Effector memory CD4-positive, alpha-beta T cell (primary cell): ENCODE data around the gene HOXA11.

Experiments
- DNase-seq, 3 donors: peaks; one replicate each; pipeline ENCODE4 v3.0.0-alpha.2; 2020
- H3K27ac ChIP-seq: 2 replicates; pipeline ENCODE4 v1.7.0; 2013; ENCODE audit warnings: mild to moderate bottlenecking, low read length, moderate library complexity; ENCODE audit not compliant: insufficient read depth, poor library complexity, severe bottlenecking
- H3K27me3 ChIP-seq: replicated peaks from 2 replicates; pipeline ENCODE4 v1.7.0; 2013; ENCODE audit warnings: mild to moderate bottlenecking, low read length; ENCODE audit not compliant: insufficient read depth, control insufficient read depth, poor library complexity, severe bottlenecking
- H3K36me3 ChIP-seq: 2 replicates; pipeline ENCODE4 v1.7.0; 2013; ENCODE audit warnings: mild to moderate bottlenecking, low read length, moderate library complexity; ENCODE audit not compliant: control insufficient read depth, insufficient read depth
- H3K4me1 ChIP-seq: 2 replicates; pipeline ENCODE4 v1.7.0; 2013; ENCODE audit warnings: low read length, mild to moderate bottlenecking; ENCODE audit not compliant: control insufficient read depth, insufficient read depth, poor library complexity, severe bottlenecking
- H3K4me3 ChIP-seq: 2 replicates; pipeline ENCODE4 v1.7.0; 2013; ENCODE audit warnings: low read length, low read depth, mild to moderate bottlenecking; ENCODE audit not compliant: insufficient read depth, poor library complexity, severe bottlenecking
- H3K9me3 ChIP-seq: 2 replicates; pipeline ENCODE4 v1.7.0; 2013; ENCODE audit warnings: mild to moderate bottlenecking, low read length, moderate library complexity; ENCODE audit not compliant: control insufficient read depth

The HOXA11 gene

DNA sequence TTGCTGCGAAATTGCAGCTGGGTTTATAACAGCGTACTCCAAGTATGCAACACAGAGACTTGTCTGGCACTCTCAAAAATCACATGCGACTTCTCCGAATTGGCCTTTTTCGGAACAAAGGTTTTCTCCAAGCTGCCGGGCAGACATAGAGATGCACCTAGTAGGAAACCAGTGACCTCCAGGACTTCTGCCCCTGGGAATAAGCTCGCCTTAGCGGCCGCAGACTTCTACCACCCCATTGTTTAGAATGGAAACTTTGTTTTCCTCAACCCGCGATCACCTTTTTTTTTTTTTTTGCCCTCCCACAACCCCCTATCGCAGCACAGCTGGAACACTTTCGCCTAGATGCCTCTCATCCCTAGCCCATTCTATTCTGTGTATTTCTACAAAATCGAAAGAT is 6.0 kb downstream of the HOXA11 start:
- no peak for DNase-seq
- Histone ChIP-seq H3K36me3 (no peaks in the 10 kb centered on the region), H3K27me3 (peaks cover 64% of the 10 kb centered on the region), H3K27ac (no peak overlapping the region), H3K4me1 (peaks cover 22% of the 10 kb centered on the region), H3K9me3 (no peaks in the 10 kb centered on the region), H3K4me3 (no peak overlapping the region)

DNA sequence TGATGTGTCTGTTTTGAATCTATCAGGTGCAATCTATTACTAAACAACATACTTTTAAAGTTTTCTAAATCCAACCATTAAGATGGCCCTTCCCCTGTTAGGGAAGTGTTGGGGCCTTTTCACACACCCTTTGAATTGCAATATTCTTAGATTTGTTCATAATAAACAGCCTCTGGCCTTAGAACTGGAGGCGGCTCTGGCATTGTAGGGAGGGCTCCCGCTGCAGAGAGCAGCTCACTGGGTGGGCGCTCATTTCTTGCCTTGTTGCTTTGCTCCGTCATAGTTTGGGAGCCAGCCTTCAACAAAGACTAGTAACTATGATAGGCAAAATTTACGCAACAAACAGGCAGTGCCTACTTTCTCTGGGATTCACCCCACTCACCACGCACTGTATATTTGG is 6.7 kb downstream of the HOXA11 start:
- no peaks in the 10 kb centered on the region for H3K36me3 ChIP-seq
- peaks cover 22% of the 10 kb centered on the region for H3K4me1 ChIP-seq
- H3K27me3 ChIP-seq: peaks cover 64% of the 10 kb centered on the region
- no peak for DNase-seq
- H3K27ac ChIP-seq: no peak overlapping the region
- H3K4me3 ChIP-seq: no peak overlapping the region
- no peaks in the 10 kb centered on the region for H3K9me3 ChIP-seq

DNA sequence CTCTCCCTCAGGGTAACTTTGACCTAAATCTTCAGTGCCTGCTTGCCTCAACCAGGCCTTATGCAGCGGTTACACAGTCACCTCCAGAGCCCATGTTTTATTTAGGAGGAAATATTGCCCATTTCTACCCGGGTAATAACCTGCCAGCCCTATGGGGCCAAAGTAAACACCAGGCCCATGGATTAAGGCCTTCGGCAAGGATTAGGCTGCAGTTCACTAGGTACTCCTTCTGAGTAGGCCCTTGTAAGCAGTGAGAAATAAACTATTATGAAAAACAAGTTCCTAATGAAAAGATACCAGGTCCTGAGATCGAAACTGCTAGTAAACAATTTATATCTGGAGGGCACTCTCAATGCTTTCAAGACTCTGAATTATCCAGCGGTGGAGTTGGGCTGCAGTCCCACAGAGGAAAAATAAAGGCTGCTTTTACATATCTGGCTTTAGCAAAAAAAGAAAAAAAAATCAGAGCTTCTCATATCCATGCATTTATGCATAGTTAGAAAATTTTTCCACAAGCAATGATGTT is 7.2 kb downstream of the HOXA11 start:
- no peak overlapping the region for H3K4me3 ChIP-seq
- peaks cover 25% of the 10 kb centered on the region for H3K4me1 ChIP-seq
- no peaks in the 10 kb centered on the region for H3K36me3 ChIP-seq
- no peak overlapping the region for H3K27ac ChIP-seq
- no peaks in the 10 kb centered on the region for H3K9me3 ChIP-seq
- H3K27me3 ChIP-seq: peaks cover 64% of the 10 kb centered on the region
- DNase-seq: no peak

DNA sequence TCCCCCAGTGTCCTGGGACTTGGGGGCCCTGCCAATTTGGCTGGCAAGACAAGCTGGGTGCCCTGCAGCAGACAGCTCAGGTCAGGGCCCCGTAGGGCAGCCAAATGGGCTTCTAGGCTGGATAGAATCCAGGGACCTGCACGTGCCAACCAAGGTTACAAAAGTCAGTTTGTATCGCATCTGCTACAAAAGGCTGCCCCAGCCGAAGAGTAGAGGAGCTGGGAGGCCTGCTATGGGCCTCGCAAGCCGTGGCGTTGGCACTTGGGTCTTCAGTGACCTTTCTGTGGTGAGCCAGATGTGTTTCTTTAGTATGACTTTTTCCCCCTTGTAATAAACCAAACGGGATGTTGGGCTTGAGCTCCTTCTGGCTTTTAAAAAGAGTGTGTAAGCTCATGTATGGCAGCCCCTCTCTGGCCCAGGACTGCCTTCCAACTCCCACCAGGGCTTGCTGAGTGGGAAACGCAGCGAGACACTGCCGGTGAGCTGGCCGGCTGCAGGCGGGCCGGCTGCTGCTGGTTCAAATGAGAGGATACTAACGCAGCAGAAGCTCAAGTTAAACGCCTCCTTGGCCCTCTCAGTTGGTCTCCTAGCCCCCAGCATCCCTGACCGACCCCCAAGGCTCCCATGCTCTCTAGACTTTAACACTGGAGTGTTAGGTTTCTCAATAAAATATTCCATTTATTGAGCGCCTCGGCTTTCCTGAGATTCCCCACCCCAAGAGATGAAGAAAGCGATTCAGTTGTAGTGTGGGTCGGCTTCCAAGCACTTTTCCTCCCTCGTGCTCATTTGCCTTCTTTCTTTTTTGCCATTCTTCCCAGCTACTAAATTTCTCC is 7.9 kb downstream of the HOXA11 start:
- H3K4me3 ChIP-seq: no peak overlapping the region
- no peaks in the 10 kb centered on the region for H3K9me3 ChIP-seq
- no peak for DNase-seq
- no peak overlapping the region for H3K27ac ChIP-seq
- peaks cover 31% of the 10 kb centered on the region for H3K4me1 ChIP-seq
- H3K27me3 ChIP-seq: peaks cover 65% of the 10 kb centered on the region
- no peaks in the 10 kb centered on the region for H3K36me3 ChIP-seq

DNA sequence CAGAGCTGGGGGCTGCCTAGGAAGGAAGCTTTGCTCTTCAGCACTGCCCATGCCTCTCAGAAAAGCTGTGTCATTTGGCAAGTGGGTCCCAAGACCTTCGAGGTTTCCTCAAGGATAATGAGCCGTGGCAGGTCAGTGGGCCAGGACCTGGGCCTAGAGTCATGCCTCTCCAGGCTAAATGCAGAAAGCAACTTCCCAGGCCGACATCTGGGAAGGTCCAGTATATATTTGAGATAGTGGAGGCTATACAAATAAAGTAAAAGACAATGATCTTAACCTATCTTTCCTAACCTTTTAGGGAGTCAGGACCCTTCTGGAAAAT is 8.5 kb downstream of the HOXA11 start:
- H3K27me3 ChIP-seq: peaks cover 72% of the 10 kb centered on the region
- H3K9me3 ChIP-seq: no peaks in the 10 kb centered on the region
- H3K4me3 ChIP-seq: no peak overlapping the region
- peaks cover 31% of the 10 kb centered on the region for H3K4me1 ChIP-seq
- H3K36me3 ChIP-seq: no peaks in the 10 kb centered on the region
- no peak for DNase-seq
- no peak overlapping the region for H3K27ac ChIP-seq

DNA sequence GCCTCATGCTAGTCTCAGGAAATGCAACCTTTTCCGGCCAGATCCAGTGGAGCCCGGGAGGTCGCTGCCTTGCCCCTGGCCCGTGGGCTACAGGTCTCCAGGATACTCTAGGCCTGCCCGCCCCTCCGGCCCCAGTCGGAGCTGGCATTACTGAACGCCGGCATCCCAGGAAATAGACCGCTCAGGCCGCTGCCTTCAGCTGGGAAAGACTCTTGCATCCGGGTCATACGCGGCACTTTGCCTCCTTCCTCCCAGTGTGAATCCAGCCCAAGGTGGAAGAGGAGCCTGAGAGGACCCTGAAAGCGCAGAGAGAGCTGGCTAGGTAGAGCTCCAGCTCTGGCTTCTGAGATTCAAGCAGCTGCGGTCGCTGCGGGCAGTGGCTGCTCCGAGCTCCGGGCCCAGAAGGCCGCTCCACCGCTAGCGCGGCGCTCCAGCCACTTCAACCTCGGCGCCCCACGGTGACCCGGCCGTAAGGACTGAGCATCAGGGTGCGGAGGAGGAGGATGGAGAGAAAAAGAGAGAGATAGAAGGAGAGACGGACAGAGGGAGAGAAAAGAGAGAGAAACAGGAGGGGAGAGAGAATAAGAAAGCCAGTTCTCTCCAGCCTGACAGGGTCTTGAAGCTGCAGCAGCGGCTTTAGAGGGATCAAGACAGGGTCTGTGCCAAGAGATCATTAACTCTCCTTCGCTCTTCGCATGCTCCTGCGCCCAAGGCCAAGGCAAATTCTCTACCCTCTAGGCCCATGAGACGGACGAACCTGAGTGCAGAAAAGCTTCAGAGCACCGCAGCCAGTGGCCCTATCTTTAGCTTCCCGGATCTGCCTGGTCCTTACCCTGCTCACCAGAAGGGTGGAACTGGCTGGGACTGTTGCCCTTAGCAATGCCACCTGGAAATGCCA is 9.2 kb downstream of the HOXA11 start:
- no peak for DNase-seq
- Histone ChIP-seq H3K27ac (no peak overlapping the region), H3K27me3 (peaks cover 77% of the 10 kb centered on the region), H3K4me3 (no peak overlapping the region), H3K4me1 (peaks cover 31% of the 10 kb centered on the region), H3K36me3 (no peaks in the 10 kb centered on the region), H3K9me3 (no peaks in the 10 kb centered on the region)

DNA sequence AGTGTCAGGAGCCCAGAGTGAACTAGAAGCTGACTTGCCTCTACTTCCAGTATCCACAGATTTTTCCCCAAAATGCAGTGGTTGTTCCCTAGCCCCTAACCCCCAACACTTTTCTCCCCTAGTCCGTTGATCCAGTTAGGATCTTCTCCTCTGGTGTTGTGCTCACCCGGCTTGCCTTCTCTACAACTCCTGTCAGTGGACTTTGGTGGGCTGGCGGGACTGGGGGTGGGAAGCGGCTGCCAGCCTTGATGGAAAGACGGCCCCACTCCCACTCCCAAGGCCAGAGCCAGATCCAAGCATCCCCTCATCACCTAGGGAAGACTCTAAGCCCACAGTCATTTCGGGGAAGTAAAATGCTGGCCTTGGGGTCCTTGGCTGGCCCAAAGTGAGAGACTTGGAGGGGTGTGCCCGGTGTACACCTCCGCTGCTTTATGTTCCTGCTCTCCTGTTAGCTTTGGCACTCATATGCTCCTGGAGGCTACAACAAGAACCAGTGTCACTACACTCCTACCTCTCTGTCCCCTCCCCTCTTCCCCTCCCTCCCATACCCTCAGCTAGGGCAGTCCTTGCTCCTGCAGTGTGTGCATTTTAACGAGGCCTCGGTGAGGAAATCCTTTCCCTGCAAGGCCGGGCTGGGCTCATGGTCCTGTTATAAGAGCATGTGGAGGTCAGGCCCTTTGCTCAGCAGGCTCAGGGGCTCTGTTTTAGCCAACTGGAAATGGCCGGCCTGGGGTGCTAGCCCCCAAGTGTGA is 10.0 kb downstream of the HOXA11 start:
- no peak overlapping the region for H3K27ac ChIP-seq
- peaks cover 32% of the 10 kb centered on the region for H3K4me1 ChIP-seq
- DNase-seq: no peak
- H3K36me3 ChIP-seq: no peaks in the 10 kb centered on the region
- H3K9me3 ChIP-seq: no peaks in the 10 kb centered on the region
- H3K4me3 ChIP-seq: no peak overlapping the region
- H3K27me3 ChIP-seq: peaks cover 77% of the 10 kb centered on the region

DNA sequence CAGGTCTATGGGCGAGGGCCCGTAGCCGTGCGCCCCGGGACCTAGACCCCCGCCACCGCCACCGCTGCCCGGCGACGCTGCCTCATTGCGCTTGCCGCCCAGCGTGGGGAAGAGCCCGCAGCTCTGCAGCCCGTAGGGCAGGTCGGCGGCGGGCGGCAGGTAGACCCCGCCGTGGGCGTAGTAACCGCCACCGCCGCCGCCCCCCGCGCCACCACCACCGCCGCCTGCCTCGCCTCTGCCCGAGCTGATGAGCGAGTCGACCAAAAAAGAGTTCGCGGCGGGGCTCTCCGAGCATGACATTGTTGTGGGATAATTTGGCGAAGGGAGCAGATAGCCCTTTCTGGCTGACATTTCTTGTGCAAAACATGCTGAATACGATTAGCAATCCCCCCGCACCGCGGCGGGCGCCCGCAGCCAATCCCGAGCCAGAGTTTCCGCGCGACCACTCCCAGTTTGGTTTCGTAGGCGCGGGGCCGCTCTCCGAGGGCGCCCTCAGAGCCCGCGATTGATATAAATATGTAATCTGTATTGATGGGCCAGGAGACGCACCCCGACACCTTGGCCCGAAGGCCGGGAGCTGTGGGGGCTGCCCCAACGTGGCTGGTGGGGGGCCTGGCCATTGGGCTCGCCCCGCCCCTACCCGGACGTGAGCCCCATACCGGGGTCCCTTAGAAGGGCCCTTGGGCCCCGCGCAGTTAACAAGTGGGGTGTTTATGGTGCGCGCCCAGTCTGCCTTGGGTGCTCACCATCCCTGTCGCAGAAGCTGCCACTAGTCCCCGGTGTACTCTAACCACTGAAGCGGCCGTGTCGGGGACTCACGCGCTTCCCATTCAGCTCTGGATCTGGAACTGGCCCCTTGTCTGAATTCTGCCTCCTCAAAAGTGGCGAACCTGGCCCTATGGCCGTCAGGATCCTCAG is 10.8 kb downstream of the HOXA11 start, which contains the start of gene HOXA10:
HOXA10 (minus strand) TSS at position 365 of the 918 bp plus-strand sequence; CDS start at position 351, 14 bp downstream.
- H3K9me3 ChIP-seq: no peaks in the 10 kb centered on the region
- H3K4me3 ChIP-seq: peak within 1 kb of the TSS; percentile 40
- no peak within 1 kb of the TSS for H3K27ac ChIP-seq
- DNase-seq: no peak
- H3K27me3 ChIP-seq: peaks cover 77% of the 10 kb centered on the region
- no peaks in the 10 kb centered on the region for H3K36me3 ChIP-seq
- peaks cover 35% of the 10 kb centered on the region for H3K4me1 ChIP-seq

DNA sequence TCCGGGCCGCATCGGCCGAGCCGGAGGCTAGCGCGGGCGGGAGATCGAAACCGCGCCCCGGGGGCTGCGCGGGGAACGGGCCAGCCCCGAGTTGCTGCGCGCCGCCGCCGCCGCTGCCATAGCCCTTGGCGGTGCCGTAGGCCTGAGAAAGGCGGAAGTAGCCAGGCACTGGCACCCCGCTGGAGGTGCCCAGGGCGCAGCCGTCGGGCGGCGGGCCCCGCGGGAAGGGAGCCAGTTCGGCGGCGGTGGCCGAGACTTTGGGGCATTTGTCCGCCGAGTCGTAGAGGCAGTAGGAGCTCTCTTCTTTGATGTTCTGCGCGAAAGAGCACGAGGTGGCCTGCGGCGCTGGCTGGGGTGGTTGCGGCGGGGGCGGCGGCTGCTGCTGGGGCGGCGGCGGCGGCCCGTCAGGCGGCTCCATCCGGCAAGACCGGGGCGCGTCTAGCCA is 11.5 kb downstream of the HOXA11 start:
- Histone ChIP-seq H3K27me3 (peaks cover 79% of the 10 kb centered on the region), H3K4me3 (peak overlapping the region; percentile 40), H3K9me3 (no peaks in the 10 kb centered on the region), H3K36me3 (no peaks in the 10 kb centered on the region), H3K4me1 (peaks cover 37% of the 10 kb centered on the region), H3K27ac (no peak overlapping the region)
- no peak for DNase-seq
